Activated naive CD4-positive, alpha-beta T cell treated with anti-CD3 and anti-CD28 coated beads for 36 hours (primary cell): Measurements from ENCODE around the gene RBM46. TPM values are rescaled to one million over a fixed set of nuclear protein-coding genes. Genes with fewer than 3 reads are reported as not detected.
A peak's percentile ranks its signal among the peaks of the same experiment; 100 is the strongest.

ENCODE experiments used
- CTCF ChIA-PET: fragments of 350-600 bp; sonication (Branson Sonifier 250); formaldehyde crosslinking; loops from one replicate; lab custom pipeline; 2021; ENCODE audit warnings: antibody characterized with exemption; lab: Charles Lee
- DNase-seq: peaks from one replicate; pipeline ENCODE4 v3.0.0-alpha.2; 2020
- H3K27ac Mint-ChIP-seq: one replicate; pipeline ENCODE4 v1.8.0; 2021; ENCODE audit warnings: mild to moderate bottlenecking, mixed read lengths
- H3K27me3 Mint-ChIP-seq: one replicate; pipeline ENCODE4 v1.8.0; 2021; ENCODE audit warnings: low read depth, mixed read lengths
- H3K36me3 Mint-ChIP-seq: one replicate; pipeline ENCODE4 v1.8.0; 2021; ENCODE audit warnings: low read depth, mixed read lengths
- H3K4me1 Mint-ChIP-seq: one replicate; pipeline ENCODE4 v1.8.0; 2021; ENCODE audit warnings: low read depth, mixed read lengths
- H3K4me3 Mint-ChIP-seq: one replicate; pipeline ENCODE4 v1.8.0; 2021; ENCODE audit warnings: mild to moderate bottlenecking, moderate library complexity, mixed read lengths
- H3K9me3 Mint-ChIP-seq: one replicate; pipeline ENCODE4 v1.8.0; 2021; ENCODE audit warnings: mixed read lengths
- intact Hi-C: fragments of 100-400 bp; cut with micrococcal nuclease; formaldehyde crosslinking; loops from one replicate; pipeline ENCODE4 v1.15.1; 2023
- total RNA-seq, 2 experiments: library from RNA; stranded (reverse); gene quantifications; one replicate each; pipeline ENCODE4 v1.2.3, GENCODE V29; 2021

Gene RBM46, protein sequence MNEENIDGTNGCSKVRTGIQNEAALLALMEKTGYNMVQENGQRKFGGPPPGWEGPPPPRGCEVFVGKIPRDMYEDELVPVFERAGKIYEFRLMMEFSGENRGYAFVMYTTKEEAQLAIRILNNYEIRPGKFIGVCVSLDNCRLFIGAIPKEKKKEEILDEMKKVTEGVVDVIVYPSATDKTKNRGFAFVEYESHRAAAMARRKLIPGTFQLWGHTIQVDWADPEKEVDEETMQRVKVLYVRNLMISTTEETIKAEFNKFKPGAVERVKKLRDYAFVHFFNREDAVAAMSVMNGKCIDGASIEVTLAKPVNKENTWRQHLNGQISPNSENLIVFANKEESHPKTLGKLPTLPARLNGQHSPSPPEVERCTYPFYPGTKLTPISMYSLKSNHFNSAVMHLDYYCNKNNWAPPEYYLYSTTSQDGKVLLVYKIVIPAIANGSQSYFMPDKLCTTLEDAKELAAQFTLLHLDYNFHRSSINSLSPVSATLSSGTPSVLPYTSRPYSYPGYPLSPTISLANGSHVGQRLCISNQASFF
- total RNA-seq: not detected

- no peaks in the 10 kb centered on the region for H3K9me3 Mint-ChIP-seq
- H3K4me3 Mint-ChIP-seq: no peak within 1 kb of the TSS
- no peak for DNase-seq
- peaks cover 23% of the 10 kb centered on the region for H3K27me3 Mint-ChIP-seq
- no peaks in the 10 kb centered on the region for H3K36me3 Mint-ChIP-seq
- intact Hi-C loops: no loop called here
- H3K27ac Mint-ChIP-seq: no peak within 1 kb of the TSS
- CTCF ChIA-PET: interaction anchor here (1.1 kb wide), 1 partner anchor 13 kb away, joined by 3 read pairs; no protein-coding TSS in a partner anchor
- no peaks in the 10 kb centered on the region for H3K4me1 Mint-ChIP-seq
Observed at GRCh38 chr4:154781126-154781982, at the start of gene RBM46. Gene RBM46, plus strand, starts transcription at chr4:154781272. Its CDS starts 15,481 bp downstream, at chr4:154796753.

- Mint-ChIP-seq H3K27me3 (peaks cover 21% of the 10 kb centered on the region), H3K4me3 (no peak overlapping the region), H3K4me1 (no peaks in the 10 kb centered on the region), H3K36me3 (no peaks in the 10 kb centered on the region), H3K27ac (no peak overlapping the region), H3K9me3 (no peaks in the 10 kb centered on the region)
- CTCF ChIA-PET: interaction anchor here (1.6 kb wide), 1 partner anchor 46 kb away, joined by 3 read pairs; no protein-coding TSS in a partner anchor
- intact Hi-C loops: no loop called here
- no peak for DNase-seq
Observed at GRCh38 chr4:154731756-154732155, 49.3 kb upstream of the RBM46 start.

GRCh38 chr4:154732669-154733068, 48.4 kb upstream of the RBM46 start:
- Mint-ChIP-seq H3K9me3 (no peaks in the 10 kb centered on the region), H3K27ac (no peak overlapping the region), H3K4me3 (no peak overlapping the region), H3K27me3 (peaks cover 21% of the 10 kb centered on the region), H3K36me3 (no peaks in the 10 kb centered on the region), H3K4me1 (no peaks in the 10 kb centered on the region)
- CTCF ChIA-PET: interaction anchor here (1.6 kb wide), 1 partner anchor 45 kb away, joined by 3 read pairs; no protein-coding TSS in a partner anchor
- no peak for DNase-seq
- intact Hi-C loops: no loop called here

DNA sequence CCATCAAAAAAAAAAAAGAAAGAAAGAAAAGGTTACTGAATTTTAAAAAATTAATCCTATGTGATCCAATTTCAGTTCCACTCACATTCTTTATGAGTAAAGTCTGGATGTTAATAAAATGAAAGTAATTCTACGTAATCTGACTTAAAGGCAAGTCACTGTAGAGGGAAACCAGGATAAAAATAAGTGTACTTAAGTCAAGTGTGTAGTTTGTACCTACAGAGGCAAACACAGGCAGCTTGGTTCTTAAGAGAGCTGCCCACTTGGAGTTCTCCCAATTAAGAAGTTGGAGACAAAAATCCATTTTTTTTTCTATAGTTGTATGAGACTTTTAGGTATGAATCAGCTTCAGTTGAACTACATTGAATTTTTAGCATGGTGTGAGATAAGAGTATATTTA, 44.3 kb upstream of the RBM46 start:
- no peaks in the 10 kb centered on the region for H3K36me3 Mint-ChIP-seq
- no peak overlapping the region for H3K27ac Mint-ChIP-seq
- no peaks in the 10 kb centered on the region for H3K9me3 Mint-ChIP-seq
- intact Hi-C loops: no loop called here
- CTCF ChIA-PET: no interaction called here
- DNase-seq: no peak
- no peak overlapping the region for H3K4me3 Mint-ChIP-seq
- H3K27me3 Mint-ChIP-seq: peaks cover 30% of the 10 kb centered on the region
- H3K4me1 Mint-ChIP-seq: peaks cover under 1% of the 10 kb centered on the region

- Mint-ChIP-seq H3K4me1 (peaks cover 11% of the 10 kb centered on the region), H3K27me3 (peaks cover 34% of the 10 kb centered on the region), H3K4me3 (no peak overlapping the region), H3K36me3 (no peaks in the 10 kb centered on the region), H3K9me3 (no peaks in the 10 kb centered on the region), H3K27ac (no peak overlapping the region)
- CTCF ChIA-PET: interaction anchor here (0.5 to 0.6 kb wide), 2 partner anchors 75 to 101 kb away, joined by 3 to 4 read pairs; no protein-coding TSS in a partner anchor
- no peak for DNase-seq
- intact Hi-C loops: no loop called here
Observed at GRCh38 chr4:154738426-154738825, 42.6 kb upstream of the RBM46 start.

DNA sequence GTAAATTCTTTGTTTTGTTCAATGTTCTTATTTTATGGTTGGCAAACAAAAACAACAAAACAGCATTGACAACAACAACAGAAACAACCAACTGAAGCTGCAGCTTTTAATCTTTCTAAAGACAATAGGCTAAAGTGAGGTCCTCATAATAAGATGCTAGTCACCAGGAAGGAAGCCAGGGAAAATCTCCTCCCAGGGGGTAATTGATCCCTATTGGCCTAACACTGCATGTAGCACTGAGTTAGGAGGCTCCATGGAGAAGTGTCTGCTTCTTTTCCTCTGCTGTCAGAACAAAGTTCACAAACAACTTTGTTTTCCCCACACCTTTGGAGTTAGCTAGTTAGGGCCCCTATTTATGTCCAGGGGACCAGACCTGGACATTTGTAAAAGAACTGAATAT, 42.0 kb upstream of the RBM46 start:
- CTCF ChIA-PET: interaction anchor here (0.6 kb wide), 2 partner anchors 76 to 86 kb away, joined by 3 to 4 read pairs; no protein-coding TSS in a partner anchor
- intact Hi-C loops: no loop called here
- H3K27me3 Mint-ChIP-seq: peaks cover 37% of the 10 kb centered on the region
- no peak for DNase-seq
- H3K27ac Mint-ChIP-seq: no peak overlapping the region
- H3K4me1 Mint-ChIP-seq: peaks cover 17% of the 10 kb centered on the region
- H3K4me3 Mint-ChIP-seq: no peak overlapping the region
- no peaks in the 10 kb centered on the region for H3K36me3 Mint-ChIP-seq
- H3K9me3 Mint-ChIP-seq: no peaks in the 10 kb centered on the region

- H3K27me3 Mint-ChIP-seq: peaks cover 45% of the 10 kb centered on the region
- no peak for DNase-seq
- CTCF ChIA-PET: interaction anchor here (0.7 kb wide), 1 partner anchor 21 kb away, joined by 4 read pairs; no protein-coding TSS in a partner anchor
- H3K9me3 Mint-ChIP-seq: no peaks in the 10 kb centered on the region
- H3K4me3 Mint-ChIP-seq: no peak overlapping the region
- no peaks in the 10 kb centered on the region for H3K36me3 Mint-ChIP-seq
- H3K27ac Mint-ChIP-seq: no peak overlapping the region
- H3K4me1 Mint-ChIP-seq: peaks cover 20% of the 10 kb centered on the region
- intact Hi-C loops: loop anchor here (10.0 kb wide), 1 partner anchor 246 kb away; the partner anchor contains the start of gene DCHS2
Observed at GRCh38 chr4:154740462-154740861, 40.6 kb upstream of the RBM46 start.

DNA sequence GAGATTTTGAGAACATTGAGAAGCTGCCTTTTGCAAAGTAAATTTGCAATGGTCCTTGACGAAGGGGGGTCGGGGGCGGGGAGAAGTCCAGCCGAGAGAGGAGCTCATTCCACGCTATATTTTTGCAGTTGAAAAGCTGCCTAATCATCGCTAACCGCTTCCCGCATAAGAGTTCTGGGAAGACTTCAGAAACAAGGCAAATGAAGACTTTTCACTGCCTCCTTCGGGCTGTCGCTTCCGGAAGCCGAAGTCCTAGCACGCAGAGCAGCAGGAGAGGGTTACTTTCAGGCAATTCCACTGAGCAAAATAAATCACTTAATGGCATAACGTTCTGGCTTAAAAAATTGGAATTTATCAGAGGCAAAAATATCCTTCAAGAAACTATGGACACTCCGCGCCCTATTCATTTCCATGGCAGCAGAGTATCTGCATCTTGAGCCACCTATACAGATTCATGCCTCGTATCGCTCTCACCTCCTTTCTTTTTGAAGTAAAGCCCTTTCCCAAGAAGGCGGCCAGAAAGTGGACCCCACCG, 39.9 kb upstream of the RBM46 start:
- Mint-ChIP-seq H3K27ac (no peak overlapping the region), H3K4me3 (no peak overlapping the region), H3K27me3 (peaks cover 47% of the 10 kb centered on the region), H3K4me1 (peaks cover 20% of the 10 kb centered on the region), H3K36me3 (no peaks in the 10 kb centered on the region), H3K9me3 (no peaks in the 10 kb centered on the region)
- no peak for DNase-seq
- intact Hi-C loops: loop anchor here (10.0 kb wide), 1 partner anchor 246 kb away; the partner anchor contains the start of gene DCHS2
- CTCF ChIA-PET: interaction anchor here (0.6 kb wide), 1 partner anchor 12 kb away, joined by 4 read pairs; no protein-coding TSS in a partner anchor

GRCh38 chr4:154741922-154742850, 38.9 kb upstream of the RBM46 start:
- DNase-seq: no peak
- CTCF ChIA-PET: no interaction called here
- H3K36me3 Mint-ChIP-seq: no peaks in the 10 kb centered on the region

GRCh38 chr4:154743683-154744340, 37.3 kb upstream of the RBM46 start, which contains the start of gene LRAT:
Gene LRAT, plus strand, starts transcription at chr4:154744000. Its CDS starts 327 bp downstream, at chr4:154744327.
- no peak within 1 kb of the TSS for H3K27ac Mint-ChIP-seq
- H3K4me3 Mint-ChIP-seq: peak within 1 kb of the TSS; percentile 73
- no peaks in the 10 kb centered on the region for H3K9me3 Mint-ChIP-seq
- H3K36me3 Mint-ChIP-seq: no peaks in the 10 kb centered on the region
- peaks cover 20% of the 10 kb centered on the region for H3K4me1 Mint-ChIP-seq
- H3K27me3 Mint-ChIP-seq: peaks cover 67% of the 10 kb centered on the region
- CTCF ChIA-PET: interaction anchor here (0.6 to 0.7 kb wide), 2 partner anchors 76 to 105 kb away, joined by 3 to 4 read pairs; no protein-coding TSS in a partner anchor
- peak; percentile 49 for DNase-seq
- intact Hi-C loops: loop anchor here (2.0 to 10.0 kb wide), 2 partner anchors 193 to 249 kb away; partner anchors contain the start of genes DCHS2 and PLRG1

More at GRCh38 chr4:154741922-154742850, 38.9 kb upstream of the RBM46 start:
- H3K27ac Mint-ChIP-seq: no peak overlapping the region
- H3K4me3 Mint-ChIP-seq: no peak overlapping the region
- H3K27me3 Mint-ChIP-seq: peaks cover 55% of the 10 kb centered on the region
- no peaks in the 10 kb centered on the region for H3K9me3 Mint-ChIP-seq
- H3K4me1 Mint-ChIP-seq: peaks cover 20% of the 10 kb centered on the region
- intact Hi-C loops: loop anchor here (2.0 to 10.0 kb wide), 2 partner anchors 191 to 247 kb away; partner anchors contain the start of genes DCHS2 and PLRG1
